ENCODE results near the gene FLNB.

DNA sequence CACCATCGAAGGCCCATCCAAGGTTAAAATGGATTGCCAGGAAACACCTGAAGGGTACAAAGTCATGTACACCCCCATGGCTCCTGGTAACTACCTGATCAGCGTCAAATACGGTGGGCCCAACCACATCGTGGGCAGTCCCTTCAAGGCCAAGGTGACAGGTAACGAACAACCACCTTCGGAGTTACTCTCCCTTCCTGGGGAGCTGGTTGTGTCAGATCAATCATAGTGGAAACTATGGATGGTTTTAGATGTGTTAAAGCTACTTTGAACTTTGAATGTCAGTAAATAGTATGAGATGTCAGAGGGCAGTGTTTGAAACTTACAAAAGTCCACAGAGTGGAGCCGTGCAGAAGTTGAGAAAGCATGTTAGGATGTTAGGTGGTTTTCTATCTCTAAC lies 160.3 kb downstream of the FLNB start:
- TF ChIP-seq CSDC2 (CRISPR knock-in tag; IDR thresholded peaks at IDR 0.05) (no peak), ZFP30 (CRISPR knock-in tag; IDR thresholded peaks at IDR 0.05) (no peak), TCF4 (CRISPR knock-in tag; IDR thresholded peaks at IDR 0.05; ENCODE audit: borderline replicate concordance) (no peak), PPARA (CRISPR knock-in tag; IDR thresholded peaks at IDR 0.05; ENCODE audit: borderline replicate concordance) (no peak), BACH2 (CRISPR knock-in tag; IDR thresholded peaks at IDR 0.05; ENCODE audit: borderline replicate concordance) (no peak), OSR1 (CRISPR knock-in tag; IDR thresholded peaks at IDR 0.05) (no peak), ZFP3 (CRISPR knock-in tag; IDR thresholded peaks at IDR 0.05) (no peak), ISL1 (CRISPR knock-in tag; IDR thresholded peaks at IDR 0.05) (no peak), SNAI2 (CRISPR knock-in tag; IDR thresholded peaks at IDR 0.05) (no peak)
- TF ChIP-seq, protein P1, sequence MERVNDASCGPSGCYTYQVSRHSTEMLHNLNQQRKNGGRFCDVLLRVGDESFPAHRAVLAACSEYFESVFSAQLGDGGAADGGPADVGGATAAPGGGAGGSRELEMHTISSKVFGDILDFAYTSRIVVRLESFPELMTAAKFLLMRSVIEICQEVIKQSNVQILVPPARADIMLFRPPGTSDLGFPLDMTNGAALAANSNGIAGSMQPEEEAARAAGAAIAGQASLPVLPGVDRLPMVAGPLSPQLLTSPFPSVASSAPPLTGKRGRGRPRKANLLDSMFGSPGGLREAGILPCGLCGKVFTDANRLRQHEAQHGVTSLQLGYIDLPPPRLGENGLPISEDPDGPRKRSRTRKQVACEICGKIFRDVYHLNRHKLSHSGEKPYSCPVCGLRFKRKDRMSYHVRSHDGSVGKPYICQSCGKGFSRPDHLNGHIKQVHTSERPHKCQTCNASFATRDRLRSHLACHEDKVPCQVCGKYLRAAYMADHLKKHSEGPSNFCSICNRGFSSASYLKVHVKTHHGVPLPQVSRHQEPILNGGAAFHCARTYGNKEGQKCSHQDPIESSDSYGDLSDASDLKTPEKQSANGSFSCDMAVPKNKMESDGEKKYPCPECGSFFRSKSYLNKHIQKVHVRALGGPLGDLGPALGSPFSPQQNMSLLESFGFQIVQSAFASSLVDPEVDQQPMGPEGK (CRISPR knock-in tag; IDR thresholded peaks at IDR 0.05; ENCODE audit: borderline replicate concordance): no peak

All from SK-N-SH treated with all-trans-retinoic acid at 6 μM for 48 hours (cell line).